Activated T-helper 2 cell treated with anti-CD3 and anti-CD28 coated beads, Interferon-gamma antibody, Interleukin-2, Interleukin-4, amounts not matched to agents 10 μg/mL and 5 μg/mL and 100 μg/mL, durations not matched to agents 14 hours and 24 hours and 36 hours (primary cell): ENCODE data around the gene SLA2. TPM values are rescaled to one million over a fixed set of nuclear protein-coding genes. Genes with fewer than 3 reads are reported as not detected.
"Not testable (repeated sequence)": the region's sequence is repeated elsewhere in the genome, so short reads cannot be mapped to it uniquely, and the experiment has no call there.

ENCODE experiments used
- DNase-seq: peaks from one replicate; pipeline ENCODE4 v3.0.0; 2021; ENCODE audit warnings: low spot score
- H3K27ac Mint-ChIP-seq: one replicate; pipeline ENCODE4 v1.8.0; 2021; ENCODE audit warnings: mixed read lengths
- H3K27me3 Mint-ChIP-seq: one replicate; pipeline ENCODE4 v1.8.0; 2021; ENCODE audit warnings: low read depth, mixed read lengths
- H3K36me3 Mint-ChIP-seq: one replicate; pipeline ENCODE4 v1.8.0; 2021; ENCODE audit warnings: low read depth, mixed read lengths
- H3K4me1 Mint-ChIP-seq: one replicate; pipeline ENCODE4 v1.8.0; 2021; ENCODE audit warnings: low read depth, mixed read lengths
- H3K4me3 Mint-ChIP-seq: one replicate; pipeline ENCODE4 v1.8.0; 2021; ENCODE audit warnings: low read depth, mild to moderate bottlenecking, moderate library complexity, mixed read lengths
- H3K9me3 Mint-ChIP-seq: one replicate; pipeline ENCODE4 v1.8.0; 2021; ENCODE audit warnings: mixed read lengths
- intact Hi-C: fragments of 100-400 bp; cut with micrococcal nuclease; formaldehyde crosslinking; loops from one replicate; pipeline ENCODE4 v1.15.1; 2023
- total RNA-seq: library from RNA; stranded (reverse); gene quantifications from 2 replicates; pipeline ENCODE4 v1.2.3, GENCODE V29; 2022

The SLA2 gene
- total RNA-seq, 1 donor from 2014 or later: 54.9 TPM

- intact Hi-C loops: loop anchor here (10.0 kb wide), 1 partner anchor 113 kb away; no protein-coding TSS in a partner anchor
These were observed 3.9 kb downstream of the SLA2 start for GRCh38 chr20:36642136-36642535.

GRCh38 chr20:36641506-36641843 lies 4.5 kb downstream of the SLA2 start:
- Mint-ChIP-seq H3K27ac (peak overlapping the region; percentile 55), H3K27me3 (no peaks in the 10 kb centered on the region), H3K4me1 (peaks cover 41% of the 10 kb centered on the region), H3K9me3 (no peaks in the 10 kb centered on the region), H3K4me3 (no peak overlapping the region), H3K36me3 (peaks cover 75% of the 10 kb centered on the region)
- DNase-seq: no peak
- intact Hi-C loops: loop anchor here (10.0 kb wide), 1 partner anchor 113 kb away; no protein-coding TSS in a partner anchor

More at GRCh38 chr20:36642136-36642535, 3.9 kb downstream of the SLA2 start:
- peaks cover 70% of the 10 kb centered on the region for H3K36me3 Mint-ChIP-seq
- no peaks in the 10 kb centered on the region for H3K27me3 Mint-ChIP-seq
- peaks cover 45% of the 10 kb centered on the region for H3K4me1 Mint-ChIP-seq
- no peak overlapping the region for H3K4me3 Mint-ChIP-seq
- peak overlapping the region; percentile 88 for H3K27ac Mint-ChIP-seq
- no peaks in the 10 kb centered on the region for H3K9me3 Mint-ChIP-seq
- no peak for DNase-seq

- H3K27me3 Mint-ChIP-seq, H3K9me3 Mint-ChIP-seq, intact Hi-C loops, H3K4me3 Mint-ChIP-seq, H3K27ac Mint-ChIP-seq, DNase-seq: not testable (repeated sequence)
- peaks cover 20% of the 10 kb centered on the region for H3K4me1 Mint-ChIP-seq
- H3K36me3 Mint-ChIP-seq: peaks cover 66% of the 10 kb centered on the region
These were observed 7.1 kb downstream of the SLA2 start for GRCh38 chr20:36638876-36639400.

- no peak overlapping the region for H3K4me3 Mint-ChIP-seq
- peaks cover 71% of the 10 kb centered on the region for H3K36me3 Mint-ChIP-seq
- H3K9me3 Mint-ChIP-seq: no peaks in the 10 kb centered on the region
- intact Hi-C loops: no loop called here
- H3K4me1 Mint-ChIP-seq: peaks cover 16% of the 10 kb centered on the region
- no peaks in the 10 kb centered on the region for H3K27me3 Mint-ChIP-seq
- peak overlapping the region; percentile 78 for H3K27ac Mint-ChIP-seq
- DNase-seq: no peak
These were observed 11.7 kb downstream of the SLA2 start for GRCh38 chr20:36634342-36634741.

GRCh38 chr20:36633285-36633772 lies 12.7 kb downstream of the SLA2 start:
- Mint-ChIP-seq H3K27me3 (no peaks in the 10 kb centered on the region), H3K36me3 (peaks cover 65% of the 10 kb centered on the region), H3K27ac (no peak overlapping the region), H3K4me3 (no peak overlapping the region), H3K9me3 (no peaks in the 10 kb centered on the region), H3K4me1 (peaks cover 19% of the 10 kb centered on the region)
- no peak for DNase-seq
- intact Hi-C loops: no loop called here

- no peak overlapping the region for H3K4me3 Mint-ChIP-seq
- H3K27me3 Mint-ChIP-seq: no peaks in the 10 kb centered on the region
- intact Hi-C loops: no loop called here
- DNase-seq: no peak
- H3K9me3 Mint-ChIP-seq: no peaks in the 10 kb centered on the region
- peaks cover 68% of the 10 kb centered on the region for H3K36me3 Mint-ChIP-seq
- H3K27ac Mint-ChIP-seq: no peak overlapping the region
- H3K4me1 Mint-ChIP-seq: peaks cover 23% of the 10 kb centered on the region
These were observed 13.3 kb downstream of the SLA2 start for GRCh38 chr20:36632487-36633284.

- H3K4me1 Mint-ChIP-seq: peaks cover 23% of the 10 kb centered on the region
These were observed 13.9 kb downstream of the SLA2 start for GRCh38 chr20:36632147-36632486.

GRCh38 chr20:36631646-36632045 lies 14.3 kb downstream of the SLA2 start:
- intact Hi-C loops: no loop called here
- DNase-seq: no peak
- Mint-ChIP-seq H3K9me3 (no peaks in the 10 kb centered on the region), H3K27me3 (no peaks in the 10 kb centered on the region), H3K4me1 (peaks cover 25% of the 10 kb centered on the region), H3K36me3 (peaks cover 74% of the 10 kb centered on the region), H3K27ac (peak overlapping the region; percentile 61), H3K4me3 (no peak overlapping the region)

More at GRCh38 chr20:36632147-36632486, 13.9 kb downstream of the SLA2 start:
- DNase-seq: no peak
- H3K36me3 Mint-ChIP-seq: peaks cover 74% of the 10 kb centered on the region
- intact Hi-C loops: no loop called here
- no peaks in the 10 kb centered on the region for H3K27me3 Mint-ChIP-seq
- peak overlapping the region; percentile 61 for H3K27ac Mint-ChIP-seq
- H3K4me3 Mint-ChIP-seq: no peak overlapping the region
- no peaks in the 10 kb centered on the region for H3K9me3 Mint-ChIP-seq

- H3K36me3 Mint-ChIP-seq: peaks cover 75% of the 10 kb centered on the region
- no peaks in the 10 kb centered on the region for H3K27me3 Mint-ChIP-seq
- H3K9me3 Mint-ChIP-seq: no peaks in the 10 kb centered on the region
- peaks cover 25% of the 10 kb centered on the region for H3K4me1 Mint-ChIP-seq
- peak overlapping the region; percentile 92 for H3K27ac Mint-ChIP-seq
- intact Hi-C loops: no loop called here
- peak; percentile 45 for DNase-seq
- H3K4me3 Mint-ChIP-seq: peak overlapping the region; percentile 60
These were observed 16.0 kb downstream of the SLA2 start for GRCh38 chr20:36629719-36630681.

GRCh38 chr20:36628076-36628475 lies 17.9 kb downstream of the SLA2 start:
- DNase-seq: no peak
- Mint-ChIP-seq H3K4me1 (peaks cover 29% of the 10 kb centered on the region), H3K36me3 (peaks cover 83% of the 10 kb centered on the region), H3K4me3 (no peak overlapping the region), H3K9me3 (no peaks in the 10 kb centered on the region), H3K27me3 (no peaks in the 10 kb centered on the region), H3K27ac (peak overlapping the region; percentile 28)
- intact Hi-C loops: no loop called here

- intact Hi-C loops: no loop called here
- no peaks in the 10 kb centered on the region for H3K9me3 Mint-ChIP-seq
These were observed 21.1 kb downstream of the SLA2 start for GRCh38 chr20:36624944-36625324.

GRCh38 chr20:36624068-36624943 lies 21.7 kb downstream of the SLA2 start:
- peaks cover 53% of the 10 kb centered on the region for H3K36me3 Mint-ChIP-seq
- H3K4me3 Mint-ChIP-seq: no peak overlapping the region
- peaks cover 15% of the 10 kb centered on the region for H3K4me1 Mint-ChIP-seq
- H3K27ac Mint-ChIP-seq: peak overlapping the region; percentile 16
- intact Hi-C loops: no loop called here
- H3K9me3 Mint-ChIP-seq: no peaks in the 10 kb centered on the region
- DNase-seq: no peak
- no peaks in the 10 kb centered on the region for H3K27me3 Mint-ChIP-seq

More at GRCh38 chr20:36624944-36625324, 21.1 kb downstream of the SLA2 start:
- peaks cover 59% of the 10 kb centered on the region for H3K36me3 Mint-ChIP-seq
- no peaks in the 10 kb centered on the region for H3K27me3 Mint-ChIP-seq
- H3K4me1 Mint-ChIP-seq: peaks cover 21% of the 10 kb centered on the region
- no peak overlapping the region for H3K4me3 Mint-ChIP-seq
- H3K27ac Mint-ChIP-seq: no peak overlapping the region
- DNase-seq: no peak
